Thyroid gland (tissue), 4 donors: Measurements from ENCODE around the gene CACHD1.

Experiments used
- POLR2A ChIP-seq, 2 donors: fragments of 450-650 bp; IDR thresholded peaks; one replicate each; pipeline ENCODE4 v1.6.1; 2017; ENCODE audit warnings: antibody characterized with exemption in 2 of 2, mild to moderate bottlenecking in 2 of 2, moderate library complexity in 1 of 2
- TF ChIP-seq, protein P1 (sequence below), 6 experiments: fragments of 200-600 bp in 3 of 6; fragments of 450-650 bp in 3 of 6; sonication (generic) in 3 of 6; IDR thresholded peaks; one replicate each; pipeline ENCODE4 v1.5.1; 2016 to 2019; ENCODE audit warnings: antibody characterized with exemption in 6 of 6, mild to moderate bottlenecking in 2 of 6, inconsistent platforms in 1 of 6, moderate library complexity in 1 of 6

GRCh38 chr1:64630611-64631010, 160.7 kb downstream of the CACHD1 start:
- TF ChIP-seq, protein P1, sequence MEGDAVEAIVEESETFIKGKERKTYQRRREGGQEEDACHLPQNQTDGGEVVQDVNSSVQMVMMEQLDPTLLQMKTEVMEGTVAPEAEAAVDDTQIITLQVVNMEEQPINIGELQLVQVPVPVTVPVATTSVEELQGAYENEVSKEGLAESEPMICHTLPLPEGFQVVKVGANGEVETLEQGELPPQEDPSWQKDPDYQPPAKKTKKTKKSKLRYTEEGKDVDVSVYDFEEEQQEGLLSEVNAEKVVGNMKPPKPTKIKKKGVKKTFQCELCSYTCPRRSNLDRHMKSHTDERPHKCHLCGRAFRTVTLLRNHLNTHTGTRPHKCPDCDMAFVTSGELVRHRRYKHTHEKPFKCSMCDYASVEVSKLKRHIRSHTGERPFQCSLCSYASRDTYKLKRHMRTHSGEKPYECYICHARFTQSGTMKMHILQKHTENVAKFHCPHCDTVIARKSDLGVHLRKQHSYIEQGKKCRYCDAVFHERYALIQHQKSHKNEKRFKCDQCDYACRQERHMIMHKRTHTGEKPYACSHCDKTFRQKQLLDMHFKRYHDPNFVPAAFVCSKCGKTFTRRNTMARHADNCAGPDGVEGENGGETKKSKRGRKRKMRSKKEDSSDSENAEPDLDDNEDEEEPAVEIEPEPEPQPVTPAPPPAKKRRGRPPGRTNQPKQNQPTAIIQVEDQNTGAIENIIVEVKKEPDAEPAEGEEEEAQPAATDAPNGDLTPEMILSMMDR (IDR thresholded peaks at IDR 0.05) = no peak
- no peak for TF ChIP-seq POLR2A (IDR thresholded peaks at IDR 0.05)
